ENCODE data around the gene MARCHF9.
A peak's percentile ranks its signal among the peaks of the same experiment; 100 is the strongest.

Gene MARCHF9

GRCh38 chr12:57803319-57803893, 48.5 kb downstream of the MARCHF9 start:
- DNase-seq (ENCODE audit: low spot score): peak; percentile 38
- peak; percentile 79 for TF ChIP-seq CTCF (IDR thresholded peaks at IDR 0.05; ENCODE audit: extremely low read depth, missing control alignments)

GRCh38 chr12:57806677-57807076, 51.8 kb downstream of the MARCHF9 start:
- no peak for TF ChIP-seq CTCF (IDR thresholded peaks at IDR 0.05; ENCODE audit: extremely low read depth, missing control alignments)
- no peak for DNase-seq (ENCODE audit: low spot score)

- TF ChIP-seq CTCF (IDR thresholded peaks at IDR 0.05; ENCODE audit: extremely low read depth, missing control alignments): no peak
- DNase-seq (ENCODE audit: low spot score): no peak
Measured at GRCh38 chr12:57807285-57807684, 52.4 kb downstream of the MARCHF9 start.

GRCh38 chr12:57808351-57808750, 53.4 kb downstream of the MARCHF9 start:
- TF ChIP-seq CTCF (IDR thresholded peaks at IDR 0.05; ENCODE audit: extremely low read depth, missing control alignments): no peak
- DNase-seq (ENCODE audit: low spot score): no peak

GRCh38 chr12:57809425-57809824, 54.5 kb downstream of the MARCHF9 start:
- DNase-seq (ENCODE audit: low spot score): no peak
- no peak for TF ChIP-seq CTCF (IDR thresholded peaks at IDR 0.05; ENCODE audit: extremely low read depth, missing control alignments)

Measured in GM20000 (cell line).